Body of pancreas (tissue), 4 donors: Measurements from ENCODE around the gene BARX1.

Experiments used
- CTCF ChIP-seq, 7 experiments: fragments of 450-650 bp in 4 of 7; fragments of 200-600 bp in 3 of 7; sonication (generic) in 3 of 7; IDR thresholded peaks; one replicate each; pipeline ENCODE4 v1.5.1; 2016 to 2019; ENCODE audit warnings: antibody characterized with exemption in 7 of 7
- POLR2A ChIP-seq, 3 donors: fragments of 450-650 bp; IDR thresholded peaks; one replicate each; pipeline ENCODE4 v1.6.1; 2016; ENCODE audit warnings: antibody characterized with exemption in 3 of 3, mild to moderate bottlenecking in 2 of 3

GRCh38 chr9:93984860-93985259 is 29.7 kb upstream of the BARX1 start:
- TF ChIP-seq CTCF (IDR thresholded peaks at IDR 0.05) (no peak), POLR2A (IDR thresholded peaks at IDR 0.05) (no peak)
